ENCODE data around the gene RGS3.

The RGS3 gene

GRCh38 chr9:113598883-113599282 is 135.4 kb downstream of the RGS3 start:
- no peak overlapping the region for H3K4me3 ChIP-seq (ENCODE audit: low read depth, low read length)
- TF ChIP-seq CTCF (conservative IDR thresholded peaks at IDR 0.05; ENCODE audit: low read depth, low read length): no peak
- DNase-seq (ENCODE audit: low read depth): no peak

DNA sequence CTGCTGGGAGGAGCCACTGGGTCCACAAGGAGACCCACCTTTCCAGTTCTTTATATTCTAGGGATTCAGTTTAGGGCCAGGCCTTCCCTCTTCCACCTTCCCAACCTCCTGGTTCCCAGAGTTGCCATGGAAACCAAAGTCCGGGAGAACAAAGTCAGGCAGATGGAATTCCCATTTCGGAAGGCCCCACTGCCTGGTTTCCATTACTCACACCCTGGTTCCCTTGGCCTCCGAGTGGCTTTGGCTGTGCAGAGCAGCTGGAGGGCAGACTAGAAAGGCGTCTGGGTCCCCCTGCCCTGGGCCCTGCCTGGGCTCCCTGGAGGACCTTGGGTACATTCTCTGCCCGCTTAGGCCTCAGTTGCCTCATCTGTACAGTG is 136.1 kb downstream of the RGS3 start:
- no peak for TF ChIP-seq CTCF (conservative IDR thresholded peaks at IDR 0.05; ENCODE audit: low read depth, low read length)
- no peak for DNase-seq (ENCODE audit: low read depth)
- H3K4me3 ChIP-seq (ENCODE audit: low read depth, low read length): no peak overlapping the region

DNA sequence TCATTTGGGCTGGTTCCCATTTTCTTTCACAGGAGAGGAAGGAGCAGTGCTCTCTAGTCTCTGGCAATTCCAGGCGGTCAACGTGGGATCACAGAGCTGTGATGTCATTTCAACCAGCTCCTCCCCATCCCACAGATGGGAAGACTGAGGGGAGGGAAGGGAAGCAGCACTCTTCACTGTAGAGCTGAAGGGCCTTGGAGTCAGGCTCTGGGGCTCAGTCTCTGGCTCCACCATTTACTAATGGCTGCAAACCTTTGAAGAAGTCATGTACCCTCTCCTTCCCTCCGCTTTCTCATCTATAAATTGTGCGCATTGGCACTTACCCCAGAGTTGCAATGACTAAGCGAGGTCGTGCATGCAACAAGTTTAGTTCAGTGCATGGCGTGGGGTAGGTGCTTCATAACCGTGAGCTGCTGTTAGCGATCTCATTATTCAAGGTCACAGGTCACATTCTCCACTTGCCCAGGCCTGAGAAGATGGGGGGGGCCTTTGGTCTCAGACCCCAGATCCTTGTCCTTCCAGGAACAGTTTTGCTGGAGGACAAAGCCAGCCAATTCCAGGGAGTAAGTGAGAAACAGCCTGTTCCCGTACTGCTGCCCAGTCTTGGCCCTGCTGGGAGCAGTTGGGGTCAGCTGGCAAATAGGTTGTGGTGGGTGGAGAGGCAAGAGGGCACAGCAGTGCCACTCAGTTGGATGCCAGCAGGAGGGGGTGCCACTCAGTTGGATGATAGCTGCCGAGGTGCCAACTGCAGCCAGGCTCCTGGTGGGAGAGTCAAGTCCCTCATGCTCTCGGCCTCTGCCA is 136.7 kb downstream of the RGS3 start:
- TF ChIP-seq CTCF (conservative IDR thresholded peaks at IDR 0.05; ENCODE audit: low read depth, low read length): no peak
- no peak overlapping the region for H3K4me3 ChIP-seq (ENCODE audit: low read depth, low read length)
- no peak for DNase-seq (ENCODE audit: low read depth)

DNA sequence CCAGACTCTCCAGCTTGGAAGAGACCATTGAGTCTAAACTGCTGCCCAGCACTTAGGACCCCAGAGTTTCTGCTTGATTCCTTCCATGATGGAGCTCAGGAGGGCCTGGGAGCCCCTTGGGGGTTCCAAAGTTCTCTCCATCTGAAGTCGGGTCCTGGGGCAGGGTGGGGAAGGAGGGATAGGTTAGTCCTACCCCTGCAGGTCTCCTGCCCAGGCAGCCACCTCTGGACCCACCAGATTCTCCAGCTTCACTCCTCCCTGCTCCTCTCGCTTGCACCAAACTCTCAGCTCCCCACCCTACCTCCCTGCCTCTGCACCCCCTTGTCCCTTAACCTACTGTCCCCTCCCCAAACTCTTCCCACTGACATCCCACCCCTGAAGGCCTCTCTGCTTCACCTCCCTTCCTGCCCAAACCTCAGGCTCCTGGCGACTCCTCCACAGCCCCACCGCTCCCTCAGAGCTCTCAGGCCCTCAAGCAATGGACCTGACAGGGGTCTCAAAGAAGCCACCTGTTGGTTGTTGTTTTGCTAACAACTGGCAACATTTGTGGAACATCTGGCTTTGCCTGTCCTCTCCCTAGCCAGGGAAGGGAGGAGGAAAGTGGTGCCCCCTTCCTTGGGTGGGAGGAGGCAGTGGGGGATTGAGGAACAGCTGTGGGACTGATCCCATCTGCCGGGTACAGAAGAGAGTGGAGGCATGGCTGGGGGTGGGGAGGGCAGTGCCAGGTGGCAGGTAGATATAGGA is 137.5 kb downstream of the RGS3 start:
- no peak overlapping the region for H3K4me3 ChIP-seq (ENCODE audit: low read depth, low read length)
- DNase-seq (ENCODE audit: low read depth): no peak
- TF ChIP-seq CTCF (conservative IDR thresholded peaks at IDR 0.05; ENCODE audit: low read depth, low read length): no peak

DNA sequence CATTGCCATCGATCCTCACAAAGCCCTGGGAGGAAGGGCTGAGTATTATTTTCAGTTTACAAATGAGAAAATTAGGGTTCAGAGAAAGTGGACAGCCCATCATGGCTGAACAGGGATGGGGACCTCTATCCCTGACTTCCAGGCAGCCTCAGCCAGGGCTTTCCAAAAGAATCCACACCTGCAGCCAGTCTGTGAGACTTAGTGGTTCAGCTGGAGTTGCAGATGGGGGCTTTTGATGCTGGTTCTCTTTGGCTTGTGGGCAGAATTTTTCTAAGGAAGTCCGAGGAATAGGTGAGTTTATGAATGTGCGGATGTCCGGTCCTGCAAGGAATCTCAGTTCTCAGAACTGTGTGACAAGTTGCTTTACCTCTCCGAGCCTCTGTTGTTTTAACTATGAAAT is 138.1 kb downstream of the RGS3 start:
- no peak overlapping the region for H3K4me3 ChIP-seq (ENCODE audit: low read depth, low read length)
- no peak for TF ChIP-seq CTCF (conservative IDR thresholded peaks at IDR 0.05; ENCODE audit: low read depth, low read length)
- DNase-seq (ENCODE audit: low read depth): no peak

DNA sequence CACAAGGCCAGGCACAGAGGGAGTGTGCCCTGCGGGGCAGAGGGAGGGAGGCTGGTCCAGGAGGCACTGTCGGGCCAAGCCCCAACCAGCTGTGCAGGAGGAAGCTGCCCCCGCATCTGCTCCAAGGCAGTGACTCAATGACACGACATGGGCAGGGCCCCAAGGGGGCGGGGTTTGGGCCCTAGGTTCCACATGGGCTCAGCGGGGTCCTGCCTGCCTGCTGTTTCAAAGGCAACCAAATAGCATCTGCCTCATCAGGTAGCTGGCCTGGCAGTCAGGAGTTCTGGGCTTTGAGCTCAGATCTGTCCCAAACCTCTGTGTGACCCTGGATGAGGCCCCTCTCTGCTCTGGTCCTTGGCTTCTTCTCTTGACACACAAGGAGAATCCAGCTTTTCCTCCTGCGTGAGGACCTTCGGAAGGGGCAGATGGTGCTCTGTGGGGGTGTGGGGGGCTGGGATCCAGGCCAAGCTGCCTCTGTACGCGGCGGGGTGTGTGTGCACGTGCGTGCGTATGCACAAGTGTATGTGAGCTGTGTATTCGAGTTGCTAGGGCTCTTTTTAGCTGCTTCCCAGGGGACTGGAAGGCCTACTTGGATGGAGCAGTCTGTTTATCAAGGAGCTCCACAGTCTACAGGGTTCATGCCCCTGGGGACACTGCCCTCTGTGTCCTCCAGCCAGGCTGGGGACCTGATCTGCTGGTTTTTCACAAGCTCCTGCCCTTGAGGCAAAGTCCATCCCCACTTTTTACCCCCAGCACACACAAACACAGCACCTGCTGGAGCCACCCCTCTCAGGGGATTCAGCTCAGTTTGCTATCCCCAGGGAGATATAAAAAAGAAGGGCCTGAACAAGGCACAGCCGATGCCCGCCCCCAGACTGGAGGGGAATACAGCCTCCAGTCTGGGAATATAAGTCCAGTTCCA is 138.9 kb downstream of the RGS3 start:
- peak; percentile 83 for DNase-seq (ENCODE audit: low read depth)
- no peak overlapping the region for H3K4me3 ChIP-seq (ENCODE audit: low read depth, low read length)
- no peak for TF ChIP-seq CTCF (conservative IDR thresholded peaks at IDR 0.05; ENCODE audit: low read depth, low read length)

All from choroid plexus epithelial cell (primary cell).